GM19468 (cell line): ENCODE results near the gene PPME1.

Experiments
- ATAC-seq: cut with Tn5 transposase; IDR thresholded peaks from one replicate; pipeline ENCODE4 v1.9.1; 2021; ENCODE audit warnings: mild to moderate bottlenecking, moderate library complexity, moderate number of reproducible peaks; ENCODE audit not compliant: unreplicated experiment; ENCODE audit errors: extremely low read depth

PPME1 gene

GRCh38 chr11:74157169-74157568, 13.9 kb upstream of the PPME1 start:
- no peak for ATAC-seq

DNA sequence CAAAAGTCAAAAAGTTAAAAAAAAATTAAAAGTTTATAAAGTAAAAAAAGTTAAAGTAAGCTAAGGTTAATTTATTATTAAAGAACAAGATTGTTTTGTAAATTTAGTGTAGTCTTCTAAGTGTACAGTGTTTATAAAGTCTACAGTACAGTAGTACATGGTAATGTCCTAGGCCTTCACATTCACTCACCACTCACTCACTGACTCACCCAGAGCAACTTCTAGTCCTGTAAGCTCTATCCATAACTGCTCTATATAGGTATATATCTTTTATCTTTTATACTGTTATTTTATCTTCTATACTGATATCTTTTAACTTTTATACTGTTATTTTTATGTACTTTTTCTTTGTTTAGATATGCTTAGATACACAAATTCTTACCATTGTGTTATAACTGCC, 11.4 kb upstream of the PPME1 start:
- no peak for ATAC-seq

GRCh38 chr11:74162681-74163467, 8.2 kb upstream of the PPME1 start:
- ATAC-seq = no peak

- ATAC-seq = no peak
Measured at GRCh38 chr11:74168838-74169237, 2.3 kb upstream of the PPME1 start.

- no peak for ATAC-seq
Measured at GRCh38 chr11:74169738-74170458, 1.2 kb upstream of the PPME1 start.

GRCh38 chr11:74171630-74171968, 510 bp downstream of the PPME1 start:
- ATAC-seq = no peak

DNA sequence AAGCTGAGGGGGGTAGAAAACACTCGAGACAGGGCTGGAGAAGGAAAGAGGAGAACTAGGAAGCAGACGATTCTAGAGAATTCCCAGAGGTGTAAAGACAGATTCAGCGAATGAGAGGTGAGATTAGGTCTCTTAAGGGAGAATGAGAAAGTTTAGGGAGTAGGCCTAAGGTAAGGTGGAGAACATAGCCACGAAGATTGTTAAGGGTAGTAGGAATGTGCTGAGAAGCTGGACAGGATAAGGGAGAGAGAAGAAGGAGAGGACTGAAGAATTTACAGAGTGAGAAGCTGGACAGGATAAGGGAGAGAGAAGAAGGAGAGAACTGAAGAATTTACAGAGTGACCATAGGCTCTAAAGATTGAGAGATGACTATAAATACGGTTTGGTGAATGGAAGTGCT, 908 bp downstream of the PPME1 start:
- no peak for ATAC-seq

DNA sequence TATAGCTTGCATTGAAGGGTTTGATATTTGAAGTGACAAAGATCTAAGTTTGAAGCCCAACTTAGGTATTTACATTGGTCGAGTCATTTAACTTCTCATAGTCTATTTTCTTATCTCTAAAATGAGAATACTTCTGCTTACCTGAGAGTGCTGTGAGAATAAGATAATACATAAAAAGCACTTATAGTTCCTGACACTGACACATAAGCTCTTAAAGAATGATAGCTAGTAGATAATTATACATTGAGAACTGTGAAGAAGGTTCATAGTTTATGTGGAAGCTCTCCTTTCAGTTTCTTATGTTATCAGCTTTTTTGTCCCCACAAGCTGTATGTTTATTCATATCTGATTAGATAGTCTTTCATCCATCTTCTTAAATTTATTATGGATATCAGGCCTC, 4.8 kb downstream of the PPME1 start:
- no peak for ATAC-seq

GRCh38 chr11:74179234-74180052, 8.4 kb downstream of the PPME1 start:
- no peak for ATAC-seq

GRCh38 chr11:74182635-74183034, 11.5 kb downstream of the PPME1 start:
- no peak for ATAC-seq

- no peak for ATAC-seq
Measured at GRCh38 chr11:74185285-74185684, 14.2 kb downstream of the PPME1 start.

- no peak for ATAC-seq
Measured at GRCh38 chr11:74185695-74186094, 14.6 kb downstream of the PPME1 start.

DNA sequence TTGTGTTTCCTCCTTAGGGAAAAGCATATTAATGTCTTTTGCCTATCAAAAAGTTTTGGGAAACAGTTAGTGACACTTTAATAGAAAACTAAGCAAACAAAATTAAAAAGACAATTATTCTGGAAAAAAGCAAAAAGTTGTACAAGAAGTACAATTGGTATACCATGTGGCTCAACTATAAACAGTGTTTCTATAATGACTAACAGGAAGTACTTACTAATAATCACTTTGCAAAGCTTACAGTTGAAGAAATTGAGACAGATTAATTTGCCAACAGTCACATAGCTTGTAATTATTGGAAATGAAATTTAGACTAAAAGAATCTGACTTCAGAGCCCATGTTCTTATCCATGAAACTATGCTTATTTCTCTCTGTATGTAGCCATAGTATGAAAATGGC, 24.7 kb downstream of the PPME1 start:
- no peak for ATAC-seq

- ATAC-seq = no peak
Measured at GRCh38 chr11:74196781-74197486, 25.8 kb downstream of the PPME1 start.

DNA sequence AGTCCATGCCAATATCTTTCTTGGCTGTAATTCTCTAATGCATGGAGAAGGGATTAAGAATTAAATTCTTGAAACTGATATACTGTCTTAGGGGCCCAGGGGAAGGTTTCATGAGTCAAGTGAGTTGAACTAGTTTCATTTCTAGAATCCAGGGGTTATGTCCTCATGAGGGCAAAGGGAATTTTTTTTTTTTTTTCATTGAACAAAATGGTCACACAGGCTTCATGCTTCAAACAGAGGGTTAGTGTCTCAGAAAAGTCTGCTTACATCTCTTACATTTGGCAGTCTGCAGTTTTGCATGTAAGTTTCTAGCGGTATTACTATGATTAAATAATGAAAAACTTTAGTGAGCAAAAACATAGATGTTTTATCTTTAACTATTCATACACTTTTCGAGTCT, 32.9 kb downstream of the PPME1 start:
- ATAC-seq = no peak

GRCh38 chr11:74204701-74205100, 33.6 kb downstream of the PPME1 start:
- ATAC-seq = no peak

DNA sequence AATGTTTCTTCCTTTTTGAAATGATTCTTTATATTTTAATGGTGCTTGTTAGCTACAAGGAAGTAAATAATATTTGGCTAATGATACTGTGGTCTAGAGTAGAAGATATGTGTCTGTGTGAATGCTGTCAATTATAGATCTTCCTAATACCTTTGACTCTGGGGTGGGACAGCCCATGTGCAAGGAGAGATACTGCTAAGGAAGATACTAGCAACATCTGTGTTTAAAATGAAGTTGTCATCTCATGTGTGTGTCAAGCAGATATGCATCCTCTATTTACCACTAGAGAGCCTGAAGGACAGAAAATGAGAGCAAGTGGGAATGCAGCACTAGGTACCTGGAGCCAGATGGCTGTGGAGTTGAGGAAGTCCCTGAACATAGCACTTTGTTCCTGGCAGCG, 34.1 kb downstream of the PPME1 start:
- ATAC-seq = no peak

- no peak for ATAC-seq
Measured at GRCh38 chr11:74206746-74207145, 35.7 kb downstream of the PPME1 start.

DNA sequence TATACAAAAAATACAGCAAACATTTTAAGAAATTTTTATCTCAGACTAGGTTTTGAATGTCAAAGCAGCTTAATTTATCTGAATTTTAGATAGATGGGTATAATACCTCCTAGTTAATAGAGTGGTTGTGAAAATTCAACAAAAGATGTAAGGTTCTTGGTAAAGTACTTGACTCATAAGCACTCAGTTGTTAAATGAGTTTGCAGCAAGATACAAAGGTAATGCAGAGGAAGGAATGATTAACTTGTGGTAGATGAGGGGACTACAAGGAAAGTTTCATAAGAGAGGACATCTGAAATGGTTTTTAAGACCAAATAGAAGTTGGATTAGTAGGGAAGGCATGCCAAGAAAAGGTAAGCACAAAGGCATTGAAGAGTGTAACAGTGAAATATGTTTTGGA, 37.4 kb downstream of the PPME1 start:
- no peak for ATAC-seq

GRCh38 chr11:74212533-74212932, 41.4 kb downstream of the PPME1 start:
- no peak for ATAC-seq
